GM12878 (cell line): ENCODE data around the gene CNIH2. TPM values are rescaled to one million over a fixed set of nuclear protein-coding genes. Genes with fewer than 3 reads are reported as not detected.

Source experiments
- ATAC-seq: fragments of 200-7000 bp; cut with Tn5 transposase; 3 replicates; pipeline ENCODE4 v1.9.1; 2020; ENCODE audit warnings: mild to moderate bottlenecking, moderate library complexity
- BruUV-seq: library from RNA; stranded (reverse); fragments of 400-500 nt; replicated peaks from 2 replicates; lab custom pipeline; 2021; lab: Mats Ljungman, UMichigan
- CTCF ChIA-PET: fragments of 300-600 bp; sonication (Branson Sonifier 250); formaldehyde crosslinking; extraction: SDS; loops from one replicate; lab custom pipeline; 2021; ENCODE audit warnings: inconsistent platforms; lab: Yijun Ruan, JAX
- POLR2A ChIA-PET: fragments of 350-600 bp; formaldehyde crosslinking; extraction: SDS; loops from one replicate; lab custom pipeline; 2021; ENCODE audit warnings: inconsistent platforms; lab: Charles Lee
- RAD21 ChIA-PET: fragments of 300-600 bp; sonication (Branson Sonifier 250); formaldehyde crosslinking; loops from one replicate; lab custom pipeline; 2023; ENCODE audit warnings: antibody characterized with exemption; ENCODE audit not compliant: unreplicated experiment; lab: Charles Lee
- SMC1A ChIA-PET: fragments of 300-600 bp; sonication (Branson Sonifier 250); formaldehyde crosslinking; loops from one replicate; lab custom pipeline; 2023; ENCODE audit not compliant: unreplicated experiment, uncharacterized antibody; lab: Charles Lee
- DNase-seq: peaks from one replicate; pipeline ENCODE4 v3.0.0-alpha.2; 2011; ENCODE audit warnings: low read depth, low spot score
- FAIRE-seq: peaks from 3 replicates; lab custom pipeline; 2011; peaks lifted over from hg19 to GRCh38; lab: Jason Lieb, UNC
- H2AFZ ChIP-seq: 2 replicates; pipeline ENCODE4 v1.6.0; 2011; ENCODE audit warnings: low read depth, low read length, control low read depth; ENCODE audit not compliant: control insufficient read depth
- H3K27ac ChIP-seq: 2 replicates; pipeline ENCODE4 v1.5.1; 2011; ENCODE audit warnings: control low read depth; ENCODE audit not compliant: control insufficient read depth, insufficient read depth
- H3K27me3 ChIP-seq, 2 experiments: replicated peaks in 1 of 2; 2 replicates each; pipeline versions ENCODE4 v1.6.0 to v1.6.1; 2011; ENCODE audit warnings: low read length in 1 of 2; ENCODE audit not compliant: control insufficient read depth in 2 of 2, insufficient read depth in 2 of 2
- H3K36me3 ChIP-seq, 2 experiments: 2 replicates each; pipeline ENCODE4 v1.5.1; 2011; ENCODE audit warnings: low read length in 1 of 2; ENCODE audit not compliant: control insufficient read depth in 2 of 2, insufficient read depth in 2 of 2
- H3K4me1 ChIP-seq: 2 replicates; pipeline ENCODE4 v1.6.1; 2011; ENCODE audit warnings: mild to moderate bottlenecking, low read length, moderate library complexity, mixed read lengths; ENCODE audit not compliant: control insufficient read depth, insufficient read depth
- H3K4me2 ChIP-seq: 2 replicates; pipeline ENCODE4 v1.6.0; 2011; ENCODE audit warnings: control low read depth; ENCODE audit not compliant: control insufficient read depth, insufficient read depth
- H3K4me3 ChIP-seq: fragments of 200-600 bp; sonication (generic); 2 replicates; pipeline ENCODE4 v1.5.1; 2016
- H3K79me2 ChIP-seq: 2 replicates; pipeline ENCODE4 v1.6.0; 2011; ENCODE audit warnings: low read length; ENCODE audit not compliant: control insufficient read depth, insufficient read depth
- H3K9ac ChIP-seq: 2 replicates; pipeline ENCODE4 v1.8.0; 2011; ENCODE audit warnings: low read length, control low read depth, mixed read lengths; ENCODE audit not compliant: control insufficient read depth, insufficient read depth
- H3K9me3 ChIP-seq: replicated peaks from 3 replicates; pipeline ENCODE4 v1.5.1; 2011; ENCODE audit warnings: mild to moderate bottlenecking, low read length; ENCODE audit not compliant: control insufficient read depth, insufficient read depth
- H4K20me1 ChIP-seq: 2 replicates; pipeline ENCODE4 v1.6.0; 2011; ENCODE audit not compliant: control insufficient read depth, insufficient read depth
- CEBPB ChIP-seq, 2 experiments: fragments of 150-350 bp in 1 of 2; IDR thresholded peaks; 2 replicates each; pipeline ENCODE4 v1.6.1; 2012 to 2014; ENCODE audit warnings: low read depth in 2 of 2, low read length in 2 of 2, borderline replicate concordance in 1 of 2, inconsistent platforms in 1 of 2
- CHD2 ChIP-seq: IDR thresholded peaks from 2 replicates; pipeline ENCODE4 v1.6.1; 2011; ENCODE audit warnings: low read depth, low read length, improper control_type of control experiment, borderline replicate concordance
- DPF2 ChIP-seq: fragments of 450-650 bp; IDR thresholded peaks from 2 replicates; pipeline ENCODE4 v1.6.1; 2017; ENCODE audit warnings: mild to moderate bottlenecking
- EP300 ChIP-seq, 2 experiments: fragments of 150-350 bp in 1 of 2; IDR thresholded peaks; 2 replicates each; pipeline ENCODE4 v1.6.1; 2011 to 2012; ENCODE audit warnings: low read depth in 2 of 2, low read length in 2 of 2, borderline replicate concordance in 1 of 2, improper control_type of control experiment in 1 of 2, inconsistent platforms in 1 of 2; ENCODE audit not compliant: control insufficient read depth in 1 of 2
- HCFC1 ChIP-seq: fragments of 150-350 bp; IDR thresholded peaks from 2 replicates; pipeline ENCODE4 v1.6.1; 2014; ENCODE audit warnings: low read length
- IKZF2 ChIP-seq, 2 experiments: fragments of 450-650 bp; IDR thresholded peaks; 2 replicates each; pipeline ENCODE4 v1.6.1; 2017; ENCODE audit warnings: mild to moderate bottlenecking in 2 of 2, moderate library complexity in 2 of 2
- JUNB ChIP-seq: IDR thresholded peaks from 2 replicates; pipeline ENCODE4 v1.6.1; 2016; ENCODE audit warnings: antibody characterized with exemption, mild to moderate bottlenecking
- LARP7 ChIP-seq: fragments of 450-650 bp; IDR thresholded peaks from 2 replicates; pipeline ENCODE4 v1.6.1; 2017; ENCODE audit warnings: mild to moderate bottlenecking
- PAX5 ChIP-seq: IDR thresholded peaks from 2 replicates; pipeline ENCODE4 v1.6.1; 2011; ENCODE audit warnings: low read depth, low read length, borderline replicate concordance
- SRF ChIP-seq, 2 experiments: IDR thresholded peaks; 2 replicates each; pipeline ENCODE4 v1.6.1; 2011; ENCODE audit warnings: low read depth in 2 of 2, low read length in 2 of 2, mild to moderate bottlenecking in 1 of 2, moderate library complexity in 1 of 2
- TCF12 ChIP-seq: IDR thresholded peaks from 2 replicates; pipeline ENCODE4 v1.6.1; 2011; ENCODE audit warnings: low read depth, mild to moderate bottlenecking, low read length
- USF2 ChIP-seq: IDR thresholded peaks from 2 replicates; pipeline ENCODE4 v1.6.1; 2011; ENCODE audit warnings: low read depth, low read length, improper control_type of control experiment, borderline replicate concordance
- YY1 ChIP-seq: IDR thresholded peaks from 2 replicates; pipeline ENCODE4 v1.6.1; 2011; ENCODE audit warnings: low read depth, mild to moderate bottlenecking, low read length
- ZNF207 ChIP-seq: fragments of 450-650 bp; IDR thresholded peaks from 2 replicates; pipeline ENCODE4 v1.6.1; 2014; ENCODE audit warnings: antibody characterized with exemption, mild to moderate bottlenecking, borderline replicate concordance
- ZNF622 ChIP-seq: fragments of 450-650 bp; IDR thresholded peaks from 2 replicates; pipeline ENCODE4 v1.6.1; 2017; ENCODE audit warnings: mild to moderate bottlenecking, inconsistent platforms
- ZZZ3 ChIP-seq: IDR thresholded peaks from 2 replicates; pipeline ENCODE4 v1.6.1; 2011; ENCODE audit warnings: low read depth; ENCODE audit not compliant: control insufficient read depth, insufficient read length
- WGBS: methylation state at CpG from one replicate; pipeline ENCODE4 v1.1.6; 2016; ENCODE audit warnings: low lambda C conversion rate; ENCODE audit not compliant: insufficient replicate concordance, insufficient coverage; ENCODE audit errors: missing lambda C conversion rate; 5-methylcytosine and 5-hydroxymethylcytosine counted together
- in situ Hi-C: fragments of 300-500 bp; cut with MboI; formaldehyde crosslinking; loops from 9 replicates; pipeline ENCODE4 v1.14.3; 2018; ENCODE audit warnings: mixed read lengths
- intact Hi-C: fragments of 100-400 bp; cut with micrococcal nuclease; formaldehyde crosslinking; loops from one replicate; pipeline ENCODE4 v1.14.2; 2022; ENCODE audit not compliant: unreplicated experiment
- polyA plus RNA-seq, 11 experiments: library from polyadenylated mRNA; depleted of rRNA in 4 of 11; unstranded in 6 of 11; stranded (reverse) in 5 of 11; fragments of >200 nt; fragmentation: Nextera tagmentation in 4 of 11; fragmentation: Illumina TruSeq in 1 of 11; extraction: Ambion mirVana in 4 of 11; extraction: Trizol in 1 of 11; gene quantifications; 1 replicate in 1 of 11; 2 replicates in 10 of 11; pipeline versions ENCODE4 v1.2.1 to v1.2.3, GENCODE V29; 2011 to 2016; ENCODE audit warnings: inconsistent platforms in 2 of 11, missing spikeins in 2 of 11, low read depth in 1 of 11
- total RNA-seq, 4 experiments: library from RNA; depleted of rRNA in 3 of 4; stranded (reverse); fragments of >200 nt in 3 of 4; fragmentation: Illumina TruSeq in 1 of 4; extraction: Trizol in 1 of 4; gene quantifications; 2 replicates each; pipeline versions ENCODE4 v1.2.1 to v1.2.3, GENCODE V29; 2013 to 2021
- TF ChIP-seq, protein P1 (sequence below): IDR thresholded peaks from 2 replicates; pipeline ENCODE4 v1.6.1; 2012; ENCODE audit warnings: low read depth, low read length, improper control_type of control experiment
- TF ChIP-seq, protein P2 (sequence below): fragments of 450-650 bp; IDR thresholded peaks from 2 replicates; pipeline ENCODE4 v1.6.1; 2017; ENCODE audit warnings: mild to moderate bottlenecking, moderate library complexity

Gene CNIH2
- total and polyA plus RNA-seq, 10 of the 15 experiments (the other 5 are each of a cell fraction or from before 2014, with no cell fraction given), result 0.07 to 1.3 (median 0.68) TPM; not detected in 2

DNA sequence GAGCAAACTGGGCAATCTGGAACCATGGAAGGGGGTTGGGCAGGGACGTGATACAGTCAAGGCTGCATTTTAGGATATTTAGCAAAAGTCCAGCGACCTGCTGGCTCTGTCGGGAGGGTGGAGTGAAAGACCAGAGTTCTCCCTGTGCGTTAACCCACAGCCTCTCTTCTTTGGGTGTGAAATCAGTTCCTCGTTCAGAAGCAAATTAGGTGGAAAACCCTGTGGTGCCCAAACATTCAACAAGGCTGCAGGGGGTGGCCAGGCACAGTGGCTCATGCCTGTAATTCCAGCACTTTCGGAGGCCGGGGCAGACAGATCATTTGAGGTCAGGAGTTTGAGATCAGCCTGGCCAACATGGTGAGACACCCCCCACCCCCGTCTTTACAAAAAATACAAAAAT, 19.6 kb downstream of the CNIH2 start:
- H3K9me3 ChIP-seq, result no peaks in the 10 kb centered on the region
- H2AFZ ChIP-seq, result no peak overlapping the region
- H3K27me3 ChIP-seq, result peaks cover 2 to 4% of the 10 kb centered on the region in 2 experiments; a peak in 2 of 4 replicates
- no peaks in the 10 kb centered on the region for H4K20me1 ChIP-seq
- in situ Hi-C loops (no loop called here), intact Hi-C loops (no loop called here)
- ATAC-seq, result no peak
- no TSS peak for BruUV-seq
- RAD21 ChIA-PET, result interaction anchor here (1.2 kb wide), 1 partner anchor 14 kb away, joined by 3 read pairs; no protein-coding TSS in a partner anchor
- no peaks in the 10 kb centered on the region for H3K36me3 ChIP-seq
- no peak overlapping the region for H3K4me3 ChIP-seq
- WGBS, result 14% methylated on average over 8 of the region's 8 CpGs
- no peak overlapping the region for H3K4me2 ChIP-seq
- CTCF ChIA-PET, result interaction anchor here (1.6 to 4.2 kb wide), 3 partner anchors 14 to 91 kb away, joined by 4 to 25 read pairs (median 7); no protein-coding TSS in a partner anchor
- H3K9ac ChIP-seq, result no peak overlapping the region
- POLR2A ChIA-PET, result interaction anchor here (0.8 to 1.0 kb wide), 2 partner anchors 8 to 34 kb away, joined by 3 read pairs; partner anchors contain the start of gene YIF1A
- TF ChIP-seq LARP7 (no peak), CHD2 (no peak), CEBPB (IDR thresholded peaks at IDR 0.05; ENCODE audit: borderline replicate concordance in 1 of 2, low read depth in 2 of 2, low read length in 2 of 2) (no peak), DPF2 (no peak), IKZF2 (IDR thresholded peaks at IDR 0.05) (no peak), ZZZ3 (no peak), USF2 (no peak), PAX5 (no peak), TCF12 (no peak), SRF (IDR thresholded peaks at IDR 0.05; ENCODE audit: low read depth in 2 of 2, low read length in 2 of 2) (no peak), ZNF207 (no peak), YY1 (no peak), ZNF622 (no peak), HCFC1 (no peak), EP300 (IDR thresholded peaks at IDR 0.05; ENCODE audit: borderline replicate concordance in 1 of 2, control insufficient read depth in 1 of 2, low read depth in 2 of 2, low read length in 2 of 2) (no peak), JUNB (no peak)
- TF ChIP-seq, protein P1, sequence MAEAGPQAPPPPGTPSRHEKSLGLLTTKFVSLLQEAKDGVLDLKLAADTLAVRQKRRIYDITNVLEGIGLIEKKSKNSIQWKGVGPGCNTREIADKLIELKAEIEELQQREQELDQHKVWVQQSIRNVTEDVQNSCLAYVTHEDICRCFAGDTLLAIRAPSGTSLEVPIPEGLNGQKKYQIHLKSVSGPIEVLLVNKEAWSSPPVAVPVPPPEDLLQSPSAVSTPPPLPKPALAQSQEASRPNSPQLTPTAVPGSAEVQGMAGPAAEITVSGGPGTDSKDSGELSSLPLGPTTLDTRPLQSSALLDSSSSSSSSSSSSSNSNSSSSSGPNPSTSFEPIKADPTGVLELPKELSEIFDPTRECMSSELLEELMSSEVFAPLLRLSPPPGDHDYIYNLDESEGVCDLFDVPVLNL, result no peak
- TF ChIP-seq, protein P2, sequence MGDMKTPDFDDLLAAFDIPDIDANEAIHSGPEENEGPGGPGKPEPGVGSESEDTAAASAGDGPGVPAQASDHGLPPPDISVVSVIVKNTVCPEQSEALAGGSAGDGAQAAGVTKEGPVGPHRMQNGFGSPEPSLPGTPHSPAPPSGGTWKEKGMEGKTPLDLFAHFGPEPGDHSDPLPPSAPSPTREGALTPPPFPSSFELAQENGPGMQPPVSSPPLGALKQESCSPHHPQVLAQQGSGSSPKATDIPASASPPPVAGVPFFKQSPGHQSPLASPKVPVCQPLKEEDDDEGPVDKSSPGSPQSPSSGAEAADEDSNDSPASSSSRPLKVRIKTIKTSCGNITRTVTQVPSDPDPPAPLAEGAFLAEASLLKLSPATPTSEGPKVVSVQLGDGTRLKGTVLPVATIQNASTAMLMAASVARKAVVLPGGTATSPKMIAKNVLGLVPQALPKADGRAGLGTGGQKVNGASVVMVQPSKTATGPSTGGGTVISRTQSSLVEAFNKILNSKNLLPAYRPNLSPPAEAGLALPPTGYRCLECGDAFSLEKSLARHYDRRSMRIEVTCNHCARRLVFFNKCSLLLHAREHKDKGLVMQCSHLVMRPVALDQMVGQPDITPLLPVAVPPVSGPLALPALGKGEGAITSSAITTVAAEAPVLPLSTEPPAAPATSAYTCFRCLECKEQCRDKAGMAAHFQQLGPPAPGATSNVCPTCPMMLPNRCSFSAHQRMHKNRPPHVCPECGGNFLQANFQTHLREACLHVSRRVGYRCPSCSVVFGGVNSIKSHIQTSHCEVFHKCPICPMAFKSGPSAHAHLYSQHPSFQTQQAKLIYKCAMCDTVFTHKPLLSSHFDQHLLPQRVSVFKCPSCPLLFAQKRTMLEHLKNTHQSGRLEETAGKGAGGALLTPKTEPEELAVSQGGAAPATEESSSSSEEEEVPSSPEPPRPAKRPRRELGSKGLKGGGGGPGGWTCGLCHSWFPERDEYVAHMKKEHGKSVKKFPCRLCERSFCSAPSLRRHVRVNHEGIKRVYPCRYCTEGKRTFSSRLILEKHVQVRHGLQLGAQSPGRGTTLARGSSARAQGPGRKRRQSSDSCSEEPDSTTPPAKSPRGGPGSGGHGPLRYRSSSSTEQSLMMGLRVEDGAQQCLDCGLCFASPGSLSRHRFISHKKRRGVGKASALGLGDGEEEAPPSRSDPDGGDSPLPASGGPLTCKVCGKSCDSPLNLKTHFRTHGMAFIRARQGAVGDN, result no peak
- TF ChIP-seq, all 136 proteins: peak for 0
- H3K4me1 ChIP-seq, result no peaks in the 10 kb centered on the region
- no peak for FAIRE-seq
- SMC1A ChIA-PET, result interaction anchor here (1.1 kb wide), 1 partner anchor 14 kb away, joined by 8 read pairs; no protein-coding TSS in a partner anchor
- no peak overlapping the region for H3K27ac ChIP-seq
- no peak for DNase-seq
- H3K79me2 ChIP-seq, result no peaks in the 10 kb centered on the region
